Fibroblast of skin of abdomen (primary cell): Measurements from ENCODE around the gene KRT77. TPM values are rescaled to one million over a fixed set of nuclear protein-coding genes. Genes with fewer than 3 reads are reported as not detected.
"Not testable (repeated sequence)": the region's sequence is repeated elsewhere in the genome, so short reads cannot be mapped to it uniquely, and the experiment has no call there.

ENCODE experiments used
- DNase-seq: peaks from one replicate; pipeline ENCODE4 v3.0.0-alpha.2; 2013
- polyA plus RNA-seq, 2 experiments: library from polyadenylated mRNA; unstranded; fragments of 120-200 nt; gene quantifications; one replicate each; pipeline ENCODE4 v1.2.1, GENCODE V29; 2013; ENCODE audit not compliant: insufficient read length in 2 of 2

Gene KRT77
- not detected for polyA plus RNA-seq (2013, experiment 1 of 2; ENCODE audit: insufficient read length)
- polyA plus RNA-seq (2013, experiment 2 of 2; ENCODE audit: insufficient read length): not detected

GRCh38 chr12:52703424-52703823 lies at the start of gene KRT77:
TSS of gene KRT77 (minus strand) at chr12:52703524. CDS start at chr12:52703434, 90 bp downstream.
- no peak for DNase-seq

- DNase-seq: no peak
Measured at GRCh38 chr12:52752516-52752915, 49.2 kb upstream of the KRT77 start.

GRCh38 chr12:52751795-52752194 lies 48.5 kb upstream of the KRT77 start:
- DNase-seq: no peak

- DNase-seq: not testable (repeated sequence)
Measured at GRCh38 chr12:52750532-52750931, 47.2 kb upstream of the KRT77 start.

- DNase-seq: no peak
Measured at GRCh38 chr12:52749827-52750226, 46.5 kb upstream of the KRT77 start.

GRCh38 chr12:52748578-52748977 lies 45.3 kb upstream of the KRT77 start:
- DNase-seq: no peak

- DNase-seq: no peak
Measured at GRCh38 chr12:52745554-52745953, 42.2 kb upstream of the KRT77 start.

- DNase-seq: no peak
Measured at GRCh38 chr12:52744493-52745156, 41.3 kb upstream of the KRT77 start.

GRCh38 chr12:52742822-52743457 lies 39.6 kb upstream of the KRT77 start:
- no peak for DNase-seq

GRCh38 chr12:52742196-52742580 lies 38.9 kb upstream of the KRT77 start:
- no peak for DNase-seq

GRCh38 chr12:52741375-52742195 lies 38.3 kb upstream of the KRT77 start:
- peak; percentile 53 for DNase-seq

GRCh38 chr12:52740584-52740983 lies 37.3 kb upstream of the KRT77 start:
- DNase-seq: no peak

- no peak for DNase-seq
Measured at GRCh38 chr12:52739963-52740362, 36.6 kb upstream of the KRT77 start.

- no peak for DNase-seq
Measured at GRCh38 chr12:52735816-52736632, 32.7 kb upstream of the KRT77 start.

GRCh38 chr12:52735106-52735505 lies 31.8 kb upstream of the KRT77 start:
- DNase-seq: no peak

- DNase-seq: no peak
Measured at GRCh38 chr12:52730793-52731192, 27.5 kb upstream of the KRT77 start.

- DNase-seq: no peak
Measured at GRCh38 chr12:52730383-52730782, 27.1 kb upstream of the KRT77 start.

GRCh38 chr12:52729147-52729546 lies 25.8 kb upstream of the KRT77 start:
- DNase-seq: no peak

GRCh38 chr12:52728374-52728773 lies 25.1 kb upstream of the KRT77 start:
- DNase-seq: no peak

- no peak for DNase-seq
Measured at GRCh38 chr12:52727037-52727436, 23.7 kb upstream of the KRT77 start.

GRCh38 chr12:52726451-52726850 lies 23.1 kb upstream of the KRT77 start:
- no peak for DNase-seq

GRCh38 chr12:52724384-52724783 lies 21.1 kb upstream of the KRT77 start:
- DNase-seq: no peak

- no peak for DNase-seq
Measured at GRCh38 chr12:52722680-52723079, 19.4 kb upstream of the KRT77 start.
